SIG-M5 (cell line): ENCODE results near the gene AKAP10.
"Not testable (repeated sequence)": the region's sequence is repeated elsewhere in the genome, so short reads cannot be mapped to it uniquely, and the experiment has no call there.

Source experiments
- DNase-seq: peaks from one replicate; lab custom pipeline; 2025; lab: John Stamatoyannopoulos, UW

Gene AKAP10

GRCh38 chr17:19979917-19980770 is 2.5 kb upstream of the AKAP10 start:
- no peak for DNase-seq

- DNase-seq = no peak
Measured at GRCh38 chr17:19978805-19979211, 1.2 kb upstream of the AKAP10 start.

GRCh38 chr17:19978209-19978802 is 678 bp upstream of the AKAP10 start:
- DNase-seq = peak; percentile 38

GRCh38 chr17:19975601-19976000 is 2.0 kb downstream of the AKAP10 start:
- DNase-seq = no peak

- no peak for DNase-seq
Measured at GRCh38 chr17:19973156-19973555, 4.5 kb downstream of the AKAP10 start.

GRCh38 chr17:19962954-19963353 is 14.7 kb downstream of the AKAP10 start:
- DNase-seq = not testable (repeated sequence)

- no peak for DNase-seq
Measured at GRCh38 chr17:19958023-19958422, 19.6 kb downstream of the AKAP10 start.

GRCh38 chr17:19955099-19955498 is 22.5 kb downstream of the AKAP10 start:
- DNase-seq = no peak

- not testable (repeated sequence) for DNase-seq
Measured at GRCh38 chr17:19951411-19951810, 26.2 kb downstream of the AKAP10 start.

- DNase-seq = not testable (repeated sequence)
Measured at GRCh38 chr17:19950624-19951195, 26.9 kb downstream of the AKAP10 start.

- DNase-seq = no peak
Measured at GRCh38 chr17:19948116-19948943, 29.3 kb downstream of the AKAP10 start.

- no peak for DNase-seq
Measured at GRCh38 chr17:19946921-19947320, 30.7 kb downstream of the AKAP10 start.

- DNase-seq = no peak
Measured at GRCh38 chr17:19945009-19945626, 32.5 kb downstream of the AKAP10 start.

GRCh38 chr17:19943599-19943998 is 34.0 kb downstream of the AKAP10 start:
- DNase-seq = no peak

- no peak for DNase-seq
Measured at GRCh38 chr17:19943026-19943425, 34.6 kb downstream of the AKAP10 start.

GRCh38 chr17:19940722-19941464 is 36.7 kb downstream of the AKAP10 start:
- no peak for DNase-seq

GRCh38 chr17:19939993-19940721 is 37.5 kb downstream of the AKAP10 start:
- no peak for DNase-seq

- no peak for DNase-seq
Measured at GRCh38 chr17:19938736-19939135, 38.9 kb downstream of the AKAP10 start.

GRCh38 chr17:19937522-19937921 is 40.1 kb downstream of the AKAP10 start:
- DNase-seq = no peak

- no peak for DNase-seq
Measured at GRCh38 chr17:19935169-19935568, 42.5 kb downstream of the AKAP10 start.
